Right atrium auricular region (tissue), 2 donors: ENCODE data around the gene PTH1R. TPM values are rescaled to one million over a fixed set of nuclear protein-coding genes. Genes with fewer than 3 reads are reported as not detected.

ENCODE experiments used
- DNase-seq: peaks from one replicate; pipeline ENCODE4 v3.0.0-alpha.2; 2019; ENCODE audit warnings: low spot score
- H3K27ac ChIP-seq, 2 donors: fragments of 200-600 bp; sonication (generic); 1 replicate in 1 of 2; 2 replicates in 1 of 2; pipeline ENCODE4 v1.5.1; 2016 to 2019
- H3K27me3 ChIP-seq, 2 donors: fragments of 200-600 bp; sonication (generic); one replicate each; pipeline versions ENCODE4 v1.5.1 to v1.6.0; 2017 to 2019
- H3K36me3 ChIP-seq: fragments of 200-600 bp; sonication (generic); one replicate; pipeline ENCODE4 v1.5.1; 2016
- H3K4me1 ChIP-seq, 2 donors: fragments of 200-600 bp; sonication (generic); one replicate each; pipeline versions ENCODE4 v1.5.1 to v1.6.0; 2017 to 2019
- H3K4me3 ChIP-seq, 2 donors: fragments of 200-600 bp; sonication (generic); 1 replicate in 1 of 2; 2 replicates in 1 of 2; pipeline ENCODE4 v1.5.1; 2017 to 2019; ENCODE audit warnings: mild to moderate bottlenecking in 1 of 2, moderate library complexity in 1 of 2
- H3K9me3 ChIP-seq, 2 donors: fragments of 200-600 bp; sonication (generic); one replicate each; pipeline ENCODE4 v1.5.1; 2019
- CTCF ChIP-seq, 2 donors: fragments of 200-600 bp; sonication (generic); IDR thresholded peaks; one replicate each; pipeline ENCODE4 v1.5.1; 2019; ENCODE audit warnings: antibody characterized with exemption in 2 of 2
- total RNA-seq, 2 donors: library from RNA; depleted of rRNA; stranded (reverse); fragments of >200 nt; gene quantifications; one replicate each; pipeline ENCODE4 v1.1.0, GENCODE V29; 2016

Gene PTH1R
- total RNA-seq, 2 donors from 2014 or later = 7.2 to 10.1 TPM

DNA sequence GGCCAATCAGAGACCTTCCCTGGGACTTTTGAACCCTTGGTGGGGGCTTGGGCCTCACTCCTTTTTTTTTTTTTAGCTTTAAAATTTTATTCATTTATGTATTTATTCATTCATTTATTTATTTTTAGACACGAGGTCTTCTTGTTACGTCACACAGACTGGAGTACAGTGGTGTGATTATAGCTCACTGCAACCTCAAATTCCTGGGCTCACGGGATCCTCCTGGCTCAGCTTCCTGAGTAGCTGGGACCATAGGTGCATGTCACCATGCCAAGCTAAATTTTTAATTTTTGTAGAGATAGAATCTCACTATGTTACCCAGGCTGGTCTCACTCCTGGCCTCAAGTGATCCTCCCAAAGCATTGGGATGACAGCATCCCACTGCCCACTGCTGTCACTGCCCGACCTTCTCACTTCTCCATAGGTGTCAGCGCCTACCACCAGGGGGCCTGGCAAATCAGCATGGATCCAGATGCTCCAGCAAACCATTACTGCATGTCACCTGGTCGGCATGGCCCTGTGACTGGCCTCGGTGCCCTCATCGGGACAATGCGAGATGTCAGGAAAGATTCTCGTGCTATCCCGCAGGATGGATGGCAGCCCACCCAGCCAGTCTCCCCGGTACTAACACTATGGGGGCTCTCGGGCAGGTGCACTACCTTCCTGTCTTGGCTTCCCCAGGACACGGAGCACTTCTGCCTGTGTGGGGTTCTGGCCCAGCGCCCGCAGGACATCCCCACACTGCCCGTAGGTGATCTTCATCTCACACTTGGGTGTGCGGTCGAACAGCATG is 17.3 kb upstream of the PTH1R start:
- H3K36me3 ChIP-seq = no peaks in the 10 kb centered on the region
- peaks cover 0 to 28% of the 10 kb centered on the region in 2 donors for H3K4me1 ChIP-seq
- no peak for DNase-seq
- no peaks in the 10 kb centered on the region for H3K27me3 ChIP-seq
- no peak overlapping the region for H3K27ac ChIP-seq
- TF ChIP-seq CTCF (IDR thresholded peaks at IDR 0.05) = peak in 1 of 2 donors; percentile 45
- H3K9me3 ChIP-seq = no peaks in the 10 kb centered on the region
- no peak overlapping the region for H3K4me3 ChIP-seq

DNA sequence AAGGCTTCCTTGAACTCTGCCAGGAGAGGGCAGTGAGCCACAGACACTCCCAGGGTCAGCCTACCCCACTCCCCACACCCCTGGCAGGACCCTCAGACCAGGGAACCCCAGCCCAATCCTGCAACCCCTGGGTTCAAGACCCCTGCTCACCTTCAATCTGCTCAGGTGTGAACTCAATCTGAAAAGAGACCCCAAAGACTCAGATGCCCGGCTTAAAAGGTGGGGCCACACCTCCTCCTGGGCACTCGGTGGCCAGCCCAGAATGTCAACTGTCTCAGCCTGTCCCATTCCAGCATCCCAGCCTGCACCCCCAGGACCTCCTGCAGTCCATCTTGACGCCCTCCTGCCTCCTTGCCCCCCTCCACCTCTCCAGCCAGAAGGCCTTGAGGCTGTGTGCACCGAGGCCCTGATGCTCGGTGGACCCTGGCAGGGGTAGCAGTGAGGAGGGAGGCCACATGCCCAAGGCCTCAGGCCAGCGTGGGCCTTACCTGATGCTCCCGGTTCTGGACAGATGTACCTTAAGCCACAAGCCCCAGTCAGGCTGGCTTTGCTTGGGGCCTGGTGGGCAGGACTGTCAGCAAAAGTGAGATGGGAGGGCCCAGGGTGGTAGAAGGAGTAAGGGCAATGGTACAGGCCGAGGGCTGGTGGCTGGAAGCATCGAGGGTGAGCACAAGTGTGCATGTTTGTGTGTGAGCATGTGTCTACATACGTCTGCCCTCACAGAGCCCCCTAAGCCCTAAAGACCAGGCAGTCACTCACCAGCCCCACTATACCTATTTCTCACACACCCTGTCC is 16.5 kb upstream of the PTH1R start:
- TF ChIP-seq CTCF (IDR thresholded peaks at IDR 0.05) = no peak
- DNase-seq = no peak
- no peaks in the 10 kb centered on the region for H3K27me3 ChIP-seq
- H3K9me3 ChIP-seq = no peaks in the 10 kb centered on the region
- peak overlapping the region in 1 of 2 donors; percentile 20 for H3K27ac ChIP-seq
- no peaks in the 10 kb centered on the region for H3K36me3 ChIP-seq
- no peak overlapping the region for H3K4me3 ChIP-seq
- H3K4me1 ChIP-seq = peaks cover 0 to 28% of the 10 kb centered on the region in 2 donors

DNA sequence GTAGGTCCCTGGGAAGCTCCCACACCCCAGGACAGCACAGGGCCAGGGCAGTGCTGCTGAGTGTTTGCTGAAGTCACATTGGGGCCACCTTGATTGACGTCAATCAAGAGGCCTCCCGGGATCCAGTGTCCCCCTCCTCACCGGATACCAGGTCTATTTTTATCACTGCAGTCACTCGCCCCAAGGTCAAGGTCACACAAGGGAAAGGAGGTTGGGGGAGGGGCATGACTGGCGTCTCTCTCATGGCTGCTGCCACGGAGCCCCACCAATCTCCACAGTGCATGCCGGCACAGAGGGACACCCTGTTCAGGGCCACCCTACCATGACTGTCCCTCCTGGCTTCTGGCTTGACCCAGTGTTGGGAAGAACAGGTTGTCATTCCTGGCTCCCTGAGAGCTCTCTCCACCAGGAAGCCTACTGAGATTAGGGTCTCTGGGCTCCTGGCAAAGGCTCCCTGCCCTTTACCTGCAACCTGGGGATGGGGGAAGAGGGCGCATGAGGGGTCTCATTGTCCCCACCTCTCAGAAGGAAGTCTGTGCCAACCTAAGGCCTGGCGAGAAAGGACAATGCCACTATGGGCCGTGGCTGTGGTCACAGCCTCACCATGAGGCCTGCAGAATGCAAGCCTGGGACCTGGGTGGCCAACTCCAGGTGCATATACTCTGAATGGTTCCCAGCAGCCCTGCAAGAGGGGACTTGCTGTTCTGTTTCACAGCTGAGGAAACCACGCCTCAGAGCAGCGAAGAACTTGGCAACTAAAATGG is 15.7 kb upstream of the PTH1R start:
- Histone ChIP-seq H3K27ac (peak overlapping the region in 1 of 2 donors; percentile 20), H3K36me3 (no peaks in the 10 kb centered on the region)
- TF ChIP-seq CTCF (IDR thresholded peaks at IDR 0.05) = no peak

DNA sequence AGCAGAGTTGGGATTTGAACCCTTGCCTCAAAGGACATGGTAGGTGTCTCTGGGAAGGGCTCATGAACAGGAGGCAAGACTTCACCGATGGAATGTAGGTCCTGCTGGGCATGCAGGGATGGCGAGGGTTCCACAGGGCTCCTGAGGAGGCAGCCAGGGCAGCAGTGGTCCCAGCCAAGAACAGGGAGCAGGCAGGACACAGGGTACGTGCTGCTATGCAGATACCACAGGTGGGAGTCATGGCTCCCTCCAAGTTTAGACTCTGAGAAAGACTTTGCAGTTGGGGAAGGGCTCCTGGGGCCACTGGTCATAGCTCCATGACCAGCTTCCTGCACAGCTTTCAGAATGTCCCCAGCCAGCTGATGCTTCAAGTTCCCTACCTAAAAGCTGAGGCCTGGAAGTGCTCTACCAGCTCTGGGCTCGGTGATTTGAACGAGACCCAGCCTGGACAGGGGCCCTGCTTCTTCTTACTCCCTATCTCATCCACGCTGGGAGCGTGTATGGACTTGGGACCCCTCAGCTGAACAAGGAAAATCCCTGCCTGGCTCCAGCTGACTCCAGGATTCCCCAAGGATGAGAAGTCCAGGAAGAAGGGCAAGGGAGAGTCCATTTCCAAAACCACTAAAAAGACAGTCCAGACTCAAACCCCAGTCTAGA is 15.0 kb upstream of the PTH1R start:
- TF ChIP-seq CTCF (IDR thresholded peaks at IDR 0.05) = no peak
- Histone ChIP-seq H3K4me1 (peaks cover 3 to 35% of the 10 kb centered on the region in 2 donors), H3K36me3 (no peaks in the 10 kb centered on the region), H3K4me3 (peak overlapping the region in 1 of 2 donors; percentile 11), H3K9me3 (no peaks in the 10 kb centered on the region), H3K27me3 (no peaks in the 10 kb centered on the region), H3K27ac (peak overlapping the region in 1 of 2 donors; percentile 20)
- no peak for DNase-seq

More for the DNA sequence above, 15.7 kb upstream of the PTH1R start:
- no peak for DNase-seq
- Histone ChIP-seq H3K4me3 (peak overlapping the region in 1 of 2 donors; percentile 11), H3K9me3 (no peaks in the 10 kb centered on the region), H3K4me1 (peaks cover 0 to 28% of the 10 kb centered on the region in 2 donors), H3K27me3 (no peaks in the 10 kb centered on the region)

DNA sequence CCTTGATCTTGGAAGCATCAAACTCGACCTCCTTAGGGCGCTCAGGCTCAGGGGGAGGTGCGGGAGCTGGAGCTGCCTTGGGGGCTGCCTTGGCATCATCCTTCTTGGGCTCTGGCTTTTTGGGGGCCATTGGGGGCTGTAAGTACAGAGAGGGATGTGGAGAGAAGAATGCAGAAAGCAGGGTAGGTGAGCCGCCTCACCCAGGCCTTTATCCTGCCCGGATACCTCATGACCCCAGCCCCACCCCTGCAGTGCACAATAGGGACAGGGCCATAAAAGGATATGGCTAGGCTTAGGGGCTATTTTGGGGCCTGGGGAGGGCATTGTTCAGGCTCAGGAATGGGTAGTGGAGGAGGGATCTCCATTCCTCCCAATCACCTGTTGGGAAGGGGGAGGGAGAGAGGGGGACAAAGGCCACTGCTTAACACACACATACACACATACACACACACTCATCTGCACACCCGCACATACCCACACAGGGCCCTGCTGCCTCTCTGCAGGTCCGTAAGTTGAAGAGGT is 14.2 kb upstream of the PTH1R start, which contains the start of gene MYL3:
Gene MYL3, minus strand, starts transcription at position 184 of the 522 bp plus-strand sequence. Its CDS starts 54 bp downstream, at position 130.
- Histone ChIP-seq H3K9me3 (no peaks in the 10 kb centered on the region), H3K36me3 (no peaks in the 10 kb centered on the region), H3K4me3 (no peak within 1 kb of the TSS), H3K27me3 (no peaks in the 10 kb centered on the region), H3K27ac (peak within 1 kb of the TSS in 1 of 2 donors; percentile 26), H3K4me1 (peaks cover 3 to 43% of the 10 kb centered on the region in 2 donors)
- DNase-seq = no peak
- TF ChIP-seq CTCF (IDR thresholded peaks at IDR 0.05) = no peak
